ENCODE results near the gene TEAD4. TPM values are rescaled to one million over a fixed set of nuclear protein-coding genes. Genes with fewer than 3 reads are reported as not detected.

The TEAD4 gene
- total RNA-seq, 2 experiments from 2014 or later = not detected

DNA sequence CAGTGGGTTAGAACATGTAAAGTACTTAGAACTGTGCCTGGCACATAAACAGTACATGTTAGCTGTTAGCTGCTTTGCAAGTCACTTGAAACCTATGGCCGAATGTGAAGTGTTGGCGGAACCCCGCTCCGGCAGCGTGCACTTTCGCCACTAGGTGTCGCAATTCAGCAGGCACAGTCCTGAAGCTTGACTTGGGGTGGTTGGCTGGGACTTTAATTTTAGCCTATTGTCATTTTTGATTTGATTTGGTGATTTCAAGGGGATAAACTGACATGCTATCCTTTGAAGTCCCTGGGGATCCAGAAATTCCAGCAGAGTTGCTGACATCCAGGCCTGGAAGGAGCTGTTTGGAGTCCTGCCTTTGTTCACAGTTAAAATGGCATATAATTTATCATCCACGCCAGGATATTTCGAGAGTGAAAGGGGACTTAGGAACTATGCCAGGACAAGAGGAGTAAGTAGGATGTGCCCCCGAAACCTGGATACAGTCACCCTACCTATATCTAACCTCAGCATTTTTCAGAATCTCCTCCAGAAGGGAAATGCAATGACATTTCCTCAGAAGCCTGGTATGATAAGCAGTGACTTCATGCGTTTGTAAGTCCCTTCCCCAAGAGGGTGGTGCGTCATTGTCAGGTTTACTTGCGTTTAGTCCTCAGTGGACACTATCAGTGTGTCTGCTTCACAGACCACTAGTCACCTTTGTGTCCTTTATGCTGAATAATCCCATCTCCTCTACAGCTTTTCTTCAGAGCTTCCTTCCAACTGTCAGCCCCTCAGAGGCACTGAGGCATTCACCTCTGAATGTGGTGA is 114.4 kb downstream of the TEAD4 start:
- Histone ChIP-seq H3K27ac (ENCODE audit: low read depth, low read length, poor library complexity, severe bottlenecking) (no peak overlapping the region), H4K20me1 (ENCODE audit: insufficient read depth, low read length) (no peaks in the 10 kb centered on the region), H3K9me2 (ENCODE audit: insufficient read depth, low read length) (no peaks in the 10 kb centered on the region), H3K79me2 (ENCODE audit: insufficient read depth, low read depth, low read length) (no peaks in the 10 kb centered on the region), H2AFZ (ENCODE audit: low read length) (no peak overlapping the region; the same call in 1 of the 2 replicates), H3K4me3 (ENCODE audit: low read depth, low read length, poor library complexity, severe bottlenecking) (no peak overlapping the region), H3K9me3 (ENCODE audit: low read length) (no peaks in the 10 kb centered on the region), H3K4me2 (ENCODE audit: low read length) (no peak overlapping the region), H3K4me1 (ENCODE audit: insufficient read depth, low read length, poor library complexity, severe bottlenecking) (no peaks in the 10 kb centered on the region), H3K36me3 (ENCODE audit: insufficient read depth, low read length) (no peaks in the 10 kb centered on the region)
- TF ChIP-seq EZH2phosphoT487 (IDR thresholded peaks at IDR 0.05; ENCODE audit: borderline replicate concordance, low read depth, low read length) = no peak
- TF ChIP-seq, protein P1, sequence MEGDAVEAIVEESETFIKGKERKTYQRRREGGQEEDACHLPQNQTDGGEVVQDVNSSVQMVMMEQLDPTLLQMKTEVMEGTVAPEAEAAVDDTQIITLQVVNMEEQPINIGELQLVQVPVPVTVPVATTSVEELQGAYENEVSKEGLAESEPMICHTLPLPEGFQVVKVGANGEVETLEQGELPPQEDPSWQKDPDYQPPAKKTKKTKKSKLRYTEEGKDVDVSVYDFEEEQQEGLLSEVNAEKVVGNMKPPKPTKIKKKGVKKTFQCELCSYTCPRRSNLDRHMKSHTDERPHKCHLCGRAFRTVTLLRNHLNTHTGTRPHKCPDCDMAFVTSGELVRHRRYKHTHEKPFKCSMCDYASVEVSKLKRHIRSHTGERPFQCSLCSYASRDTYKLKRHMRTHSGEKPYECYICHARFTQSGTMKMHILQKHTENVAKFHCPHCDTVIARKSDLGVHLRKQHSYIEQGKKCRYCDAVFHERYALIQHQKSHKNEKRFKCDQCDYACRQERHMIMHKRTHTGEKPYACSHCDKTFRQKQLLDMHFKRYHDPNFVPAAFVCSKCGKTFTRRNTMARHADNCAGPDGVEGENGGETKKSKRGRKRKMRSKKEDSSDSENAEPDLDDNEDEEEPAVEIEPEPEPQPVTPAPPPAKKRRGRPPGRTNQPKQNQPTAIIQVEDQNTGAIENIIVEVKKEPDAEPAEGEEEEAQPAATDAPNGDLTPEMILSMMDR (conservative IDR thresholded peaks at IDR 0.05; ENCODE audit: low read length) = peak; percentile 99
- BruUV-seq (replicated peaks) = no TSS peak
- intact Hi-C loops (cut with micrococcal nuclease; ENCODE audit: unreplicated experiment) = loop anchor here (1.0 to 5.0 kb wide), 2 partner anchors 129 to 202 kb away; no protein-coding TSS in a partner anchor
- peak; percentile 78 for DNase-seq (ENCODE audit: low spot score)
- POLR2A ChIA-PET = no interaction called here
- CTCF ChIA-PET (ENCODE audit: unreplicated experiment) = interaction anchor here (1.1 kb wide), 1 partner anchor 202 kb away, joined by 4 read pairs; no protein-coding TSS in a partner anchor

DNA sequence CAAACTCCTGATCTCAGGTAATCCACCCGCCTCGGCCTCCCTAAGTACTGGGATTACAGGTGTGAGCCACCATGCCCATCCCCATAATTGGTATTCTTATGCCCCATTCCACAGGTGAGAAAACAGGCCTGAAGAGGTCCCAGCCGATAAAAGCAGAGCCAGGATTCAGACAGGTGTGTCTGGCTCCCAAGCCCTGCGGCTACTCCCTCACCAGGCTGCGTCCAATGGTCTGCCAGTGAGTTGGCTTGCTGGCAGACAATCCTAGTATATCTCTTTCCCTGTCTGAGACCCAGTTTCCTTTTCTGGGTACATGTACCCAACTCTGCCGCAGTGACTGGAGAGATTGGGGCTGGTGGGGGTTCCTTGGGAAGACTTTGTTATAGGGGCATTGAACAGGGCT is 116.1 kb downstream of the TEAD4 start:
- POLR2A ChIA-PET = no interaction called here
- no peaks in the 10 kb centered on the region for H3K36me3 ChIP-seq (ENCODE audit: insufficient read depth, low read length)
- DNase-seq (ENCODE audit: low spot score) = no peak
- H4K20me1 ChIP-seq (ENCODE audit: insufficient read depth, low read length) = no peaks in the 10 kb centered on the region
- TF ChIP-seq EZH2phosphoT487 (IDR thresholded peaks at IDR 0.05; ENCODE audit: borderline replicate concordance, low read depth, low read length) = no peak
- TF ChIP-seq, protein P1 (conservative IDR thresholded peaks at IDR 0.05; ENCODE audit: low read length) = no peak
- H2AFZ ChIP-seq (ENCODE audit: low read length) = no peak overlapping the region
- CTCF ChIA-PET (ENCODE audit: unreplicated experiment) = no interaction called here
- H3K79me2 ChIP-seq (ENCODE audit: insufficient read depth, low read depth, low read length) = no peaks in the 10 kb centered on the region
- no TSS peak for BruUV-seq (replicated peaks)
- intact Hi-C loops (cut with micrococcal nuclease; ENCODE audit: unreplicated experiment) = no loop called here
- H3K4me3 ChIP-seq (ENCODE audit: low read depth, low read length, poor library complexity, severe bottlenecking) = no peak overlapping the region
- no peak overlapping the region for H3K27ac ChIP-seq (ENCODE audit: low read depth, low read length, poor library complexity, severe bottlenecking)
- H3K9me3 ChIP-seq (ENCODE audit: low read length) = no peaks in the 10 kb centered on the region
- H3K9me2 ChIP-seq (ENCODE audit: insufficient read depth, low read length) = no peaks in the 10 kb centered on the region
- no peak overlapping the region for H3K4me2 ChIP-seq (ENCODE audit: low read length)
- H3K4me1 ChIP-seq (ENCODE audit: insufficient read depth, low read length, poor library complexity, severe bottlenecking) = no peaks in the 10 kb centered on the region

All from OCI-LY7 (cell line).